HCT116 (cell line): ENCODE results near the gene HMGB3. TPM values are rescaled to one million over a fixed set of nuclear protein-coding genes. Genes with fewer than 3 reads are reported as not detected.

ENCODE experiments used
- ATAC-seq: fragments of 200-7000 bp; cut with Tn5 transposase; 2 replicates; pipeline ENCODE4 v1.9.1; 2020; ENCODE audit warnings: mild to moderate bottlenecking, moderate library complexity
- BruUV-seq: library from RNA; stranded (reverse); fragments of 400-500 nt; replicated peaks from 2 replicates; lab custom pipeline; 2021; lab: Mats Ljungman, UMichigan
- CTCF ChIA-PET: fragments of 300-600 bp; sonication (Branson Sonifier 250); formaldehyde crosslinking; loops from one replicate; lab custom pipeline; 2021; ENCODE audit warnings: antibody characterized with exemption; lab: Charles Lee
- POLR2A ChIA-PET: fragments of 300-600, 350-600 bp; sonication (Branson Sonifier 250); formaldehyde crosslinking; loops from one replicate; lab custom pipeline; 2021; ENCODE audit warnings: antibody characterized with exemption; lab: Charles Lee
- RAD21 ChIA-PET, 2 experiments: fragments of 300-600 bp; sonication (Branson Sonifier 250); formaldehyde crosslinking; loops; one replicate each; lab custom pipeline; 2023; ENCODE audit warnings: low total read pairs in 2 of 2; ENCODE audit not compliant: uncharacterized antibody in 2 of 2, unreplicated experiment in 2 of 2, low non-redundant PET in 1 of 2; lab: Charles Lee
- DNase-seq: peaks from one replicate; pipeline ENCODE4 v3.0.0-alpha.2; 2010; ENCODE audit warnings: low read depth, low spot score
- H2AFZ ChIP-seq: fragments of 200-600 bp; shearing (Covaris generic), sonication (generic); 2 replicates; pipeline ENCODE4 v1.6.1; 2017; ENCODE audit warnings: low read depth, mixed run types, mixed read lengths, antibody characterized with exemption, low read length; ENCODE audit not compliant: poor library complexity, severe bottlenecking
- H3K27ac ChIP-seq: 2 replicates; pipeline ENCODE4 v1.5.1; 2012; ENCODE audit warnings: low read depth, low read length
- H3K27me3 ChIP-seq: fragments of 200-600 bp; sonication (generic); 2 replicates; pipeline ENCODE4 v1.6.1; 2016; ENCODE audit warnings: mixed run types, low read length, mixed read lengths; ENCODE audit not compliant: insufficient read depth
- H3K36me3 ChIP-seq, 2 experiments: fragments of 200-500 bp in 1 of 2; fragments of 200-600 bp in 1 of 2; sonication (Bioruptor generic) in 1 of 2; sonication (generic) in 1 of 2; 2 replicates each; pipeline versions ENCODE4 v1.5.1 to v1.6.1; 2014 to 2016; ENCODE audit warnings: low read length in 2 of 2, inconsistent platforms in 1 of 2, mixed read lengths in 1 of 2, mixed run types in 1 of 2; ENCODE audit not compliant: insufficient read depth in 2 of 2, control insufficient read depth in 1 of 2
- H3K4me1 ChIP-seq, 2 experiments: fragments of 200-600 bp in 1 of 2; sonication (generic) in 1 of 2; 2 replicates each; pipeline versions ENCODE4 v1.5.1 to v1.6.1; 2012 to 2017; ENCODE audit warnings: low read length in 2 of 2, inconsistent platforms in 1 of 2, mild to moderate bottlenecking in 1 of 2, mixed read lengths in 1 of 2, mixed run types in 1 of 2, moderate library complexity in 1 of 2; ENCODE audit not compliant: insufficient read depth in 2 of 2, control insufficient read depth in 1 of 2
- H3K4me2 ChIP-seq: fragments of 200-600 bp; sonication (generic); 2 replicates; pipeline ENCODE4 v1.6.1; 2017; ENCODE audit warnings: mixed run types, low read length, mixed read lengths
- H3K4me3 ChIP-seq, 2 experiments: fragments of 200-600 bp in 1 of 2; sonication (generic) in 1 of 2; replicated peaks in 1 of 2; 2 replicates each; pipeline ENCODE4 v1.5.1; 2011 to 2016; ENCODE audit warnings: low read length in 2 of 2, control low read depth in 1 of 2, low read depth in 1 of 2, mild to moderate bottlenecking in 1 of 2, mixed read lengths in 1 of 2, mixed run types in 1 of 2
- H3K79me2 ChIP-seq: fragments of 200-600 bp; sonication (generic); 2 replicates; pipeline ENCODE4 v1.6.1; 2017; ENCODE audit warnings: mild to moderate bottlenecking, mixed run types, low read length, moderate library complexity, mixed read lengths; ENCODE audit not compliant: insufficient read depth
- H3K9ac ChIP-seq: fragments of 200-600 bp; sonication (generic); 2 replicates; pipeline ENCODE4 v1.6.1; 2016; ENCODE audit warnings: low read length, mixed read lengths
- H3K9me2 ChIP-seq: fragments of 200-600 bp; sonication (generic), shearing (Covaris generic); 2 replicates; pipeline ENCODE4 v1.6.1; 2017; ENCODE audit warnings: mixed run types, mild to moderate bottlenecking, moderate library complexity; ENCODE audit not compliant: insufficient read depth
- H3K9me3 ChIP-seq, 2 experiments: fragments of 200-500 bp in 1 of 2; fragments of 200-600 bp in 1 of 2; sonication (Bioruptor generic) in 1 of 2; sonication (generic) in 1 of 2; 2 replicates each; pipeline ENCODE4 v1.6.1; 2014 to 2017; ENCODE audit warnings: low read length in 2 of 2, mixed read lengths in 2 of 2, inconsistent platforms in 1 of 2, low read depth in 1 of 2, mild to moderate bottlenecking in 1 of 2, mixed run types in 1 of 2, moderate library complexity in 1 of 2; ENCODE audit not compliant: control insufficient read depth in 1 of 2, insufficient read depth in 1 of 2
- H4K20me1 ChIP-seq: fragments of 200-600 bp; sonication (generic), shearing (Covaris generic); 2 replicates; pipeline ENCODE4 v1.6.1; 2017; ENCODE audit warnings: mixed run types, mild to moderate bottlenecking, moderate library complexity; ENCODE audit not compliant: insufficient read depth
- ATF3 ChIP-seq: IDR thresholded peaks from 2 replicates; pipeline ENCODE4 v1.6.1; 2012
- EGR1 ChIP-seq: IDR thresholded peaks from 2 replicates; pipeline ENCODE4 v1.6.1; 2012; ENCODE audit warnings: low read depth
- FOSL1 ChIP-seq: IDR thresholded peaks from 2 replicates; pipeline ENCODE4 v1.6.1; 2012; ENCODE audit warnings: low read depth
- JUND ChIP-seq: IDR thresholded peaks from 2 replicates; pipeline ENCODE4 v1.6.1; 2012
- POLR2AphosphoS5 ChIP-seq: IDR thresholded peaks from 2 replicates; pipeline ENCODE4 v1.6.1; 2011; ENCODE audit warnings: mild to moderate bottlenecking, low read depth, low read length, moderate library complexity
- REST ChIP-seq: IDR thresholded peaks from 2 replicates; pipeline ENCODE4 v1.6.1; 2012; ENCODE audit warnings: low read depth
- ZNF274 ChIP-seq: fragments of 200-500 bp; sonication (Bioruptor generic); IDR thresholded peaks from 2 replicates; pipeline ENCODE4 v1.6.1; 2014; ENCODE audit warnings: mild to moderate bottlenecking, low read depth, low read length, inconsistent platforms
- intact Hi-C: fragments of 100-400 bp; cut with micrococcal nuclease; formaldehyde crosslinking; loops from 2 replicates; pipeline ENCODE4 v1.10.0; 2022
- total RNA-seq: library from RNA; stranded (reverse); gene quantifications from one replicate; pipeline ENCODE4 v1.2.1, GENCODE V29; 2021; ENCODE audit not compliant: unreplicated experiment

The HMGB3 gene
- total RNA-seq, 1 experiment from 2014 or later = 116 TPM

- H2AFZ ChIP-seq = no peak overlapping the region
- no peak for ATAC-seq
- ChIA-PET CTCF (no interaction called here), POLR2A (no interaction called here), RAD21 (no interaction called here)
- intact Hi-C loops = no loop called here
- H3K4me3 ChIP-seq = no peak overlapping the region
- H3K9ac ChIP-seq = no peak overlapping the region
- H3K9me3 ChIP-seq = no peaks in the 10 kb centered on the region
- H3K4me2 ChIP-seq = no peak overlapping the region
- BruUV-seq = no TSS peak
- no peaks in the 10 kb centered on the region for H3K79me2 ChIP-seq
- H4K20me1 ChIP-seq = no peaks in the 10 kb centered on the region
- no peak overlapping the region for H3K27ac ChIP-seq
- TF ChIP-seq FOSL1 = no peak
- TF ChIP-seq POLR2AphosphoS5 = no peak
- no peak for TF ChIP-seq JUND
- TF ChIP-seq EGR1 = no peak
- H3K9me2 ChIP-seq = no peaks in the 10 kb centered on the region
- H3K36me3 ChIP-seq = no peaks in the 10 kb centered on the region
- DNase-seq = no peak
- no peaks in the 10 kb centered on the region for H3K4me1 ChIP-seq
- no peaks in the 10 kb centered on the region for H3K27me3 ChIP-seq
Observed at GRCh38 chrX:150958177-150958576, 25.0 kb upstream of the HMGB3 start.

GRCh38 chrX:150959557-150959956, 23.6 kb upstream of the HMGB3 start:
- ATAC-seq (no peak), DNase-seq (no peak)
- no peaks in the 10 kb centered on the region for H3K36me3 ChIP-seq
- no peak overlapping the region for H3K27ac ChIP-seq
- no peaks in the 10 kb centered on the region for H3K9me2 ChIP-seq
- ChIA-PET POLR2A (no interaction called here), RAD21 (no interaction called here), CTCF (no interaction called here)
- no peaks in the 10 kb centered on the region for H3K79me2 ChIP-seq
- TF ChIP-seq ATF3 = no peak
- TF ChIP-seq ZNF274 = no peak
- TF ChIP-seq REST = no peak
- H3K27me3 ChIP-seq = no peaks in the 10 kb centered on the region
- H4K20me1 ChIP-seq = no peaks in the 10 kb centered on the region
- BruUV-seq = no TSS peak
- no peak overlapping the region for H2AFZ ChIP-seq
- intact Hi-C loops = no loop called here
- H3K4me1 ChIP-seq = no peaks in the 10 kb centered on the region
- H3K4me3 ChIP-seq = no peak overlapping the region
- no peak overlapping the region for H3K9ac ChIP-seq
- H3K9me3 ChIP-seq = no peaks in the 10 kb centered on the region
- H3K4me2 ChIP-seq = no peak overlapping the region
